ENCODE data around the gene TNFSF4. TPM values are rescaled to one million over a fixed set of nuclear protein-coding genes. Genes with fewer than 3 reads are reported as not detected.
"Not testable (repeated sequence)": the region's sequence is repeated elsewhere in the genome, so short reads cannot be mapped to it uniquely, and the experiment has no call there.

The TNFSF4 gene
- total RNA-seq (2014; rRNA removed; shearing (Covaris generic)), result 14.6 and 14.7 TPM in 2 replicates

- DNase-seq (ENCODE audit: low read depth), result peak; percentile 38
Observed at GRCh38 chr1:173206816-173207568, at the start of gene TNFSF4. TNFSF4 (minus strand) TSS chr1:173207331; CDS start chr1:173207176, 155 bp downstream.

GRCh38 chr1:173255214-173255813, 48.2 kb upstream of the TNFSF4 start:
- DNase-seq (ENCODE audit: low read depth), result peak; percentile 56

- peak; percentile 55 for DNase-seq (ENCODE audit: low read depth)
Observed at GRCh38 chr1:173253046-173253445, 45.9 kb upstream of the TNFSF4 start.

- no peak for DNase-seq (ENCODE audit: low read depth)
Observed at GRCh38 chr1:173249349-173249748, 42.2 kb upstream of the TNFSF4 start.

- no peak for DNase-seq (ENCODE audit: low read depth)
Observed at GRCh38 chr1:173248247-173248940, 41.3 kb upstream of the TNFSF4 start.

GRCh38 chr1:173245892-173246291, 38.8 kb upstream of the TNFSF4 start:
- DNase-seq (ENCODE audit: low read depth), result no peak

GRCh38 chr1:173243300-173243699, 36.2 kb upstream of the TNFSF4 start:
- no peak for DNase-seq (ENCODE audit: low read depth)

- DNase-seq (ENCODE audit: low read depth), result no peak
Observed at GRCh38 chr1:173241528-173242347, 34.6 kb upstream of the TNFSF4 start.

- no peak for DNase-seq (ENCODE audit: low read depth)
Observed at GRCh38 chr1:173240609-173241008, 33.5 kb upstream of the TNFSF4 start.

GRCh38 chr1:173239058-173239457, 31.9 kb upstream of the TNFSF4 start:
- DNase-seq (ENCODE audit: low read depth), result no peak

GRCh38 chr1:173234899-173235298, 27.8 kb upstream of the TNFSF4 start:
- DNase-seq (ENCODE audit: low read depth), result no peak

GRCh38 chr1:173234434-173234833, 27.3 kb upstream of the TNFSF4 start:
- not testable (repeated sequence) for DNase-seq (ENCODE audit: low read depth)

- not testable (repeated sequence) for DNase-seq (ENCODE audit: low read depth)
Observed at GRCh38 chr1:173229031-173229430, 21.9 kb upstream of the TNFSF4 start.

GRCh38 chr1:173224949-173225348, 17.8 kb upstream of the TNFSF4 start:
- DNase-seq (ENCODE audit: low read depth), result no peak

- no peak for DNase-seq (ENCODE audit: low read depth)
Observed at GRCh38 chr1:173224280-173224892, 17.3 kb upstream of the TNFSF4 start.

- DNase-seq (ENCODE audit: low read depth), result no peak
Observed at GRCh38 chr1:173223031-173223380, 15.9 kb upstream of the TNFSF4 start.

- no peak for DNase-seq (ENCODE audit: low read depth)
Observed at GRCh38 chr1:173222149-173223030, 15.3 kb upstream of the TNFSF4 start.

- DNase-seq (ENCODE audit: low read depth), result no peak
Observed at GRCh38 chr1:173220157-173220556, 13.0 kb upstream of the TNFSF4 start.

GRCh38 chr1:173213665-173214064, 6.5 kb upstream of the TNFSF4 start:
- DNase-seq (ENCODE audit: low read depth), result no peak

GRCh38 chr1:173212952-173213491, 5.9 kb upstream of the TNFSF4 start:
- no peak for DNase-seq (ENCODE audit: low read depth)
